Tibial artery (tissue), 4 donors: ENCODE results near the gene RPUSD4.
A peak's percentile ranks its signal among the peaks of the same experiment; 100 is the strongest.

Source experiments
- DNase-seq, 2 donors: peaks; one replicate each; pipeline ENCODE4 v3.0.0-alpha.2; 2019
- H3K27ac ChIP-seq, 2 donors: fragments of 200-600 bp; sonication (generic) in 1 of 2; 1 replicate in 1 of 2; 2 replicates in 1 of 2; pipeline ENCODE4 v1.5.1; 2018 to 2019; ENCODE audit warnings: mild to moderate bottlenecking in 1 of 2
- H3K27me3 ChIP-seq, 2 donors: fragments of 200-600 bp; sonication (generic) in 1 of 2; one replicate each; pipeline versions ENCODE4 v1.5.1 to v1.6.0; 2016 to 2019
- H3K36me3 ChIP-seq, 3 donors: fragments of 200-600 bp; sonication (generic) in 2 of 3; one replicate each; pipeline ENCODE4 v1.5.1; 2016 to 2019; ENCODE audit warnings: mild to moderate bottlenecking in 2 of 3
- H3K4me1 ChIP-seq, 4 donors: fragments of 200-600 bp; sonication (generic) in 2 of 4; 1 replicate in 3 of 4; 2 replicates in 1 of 4; pipeline ENCODE4 v1.5.1; 2016 to 2019
- H3K4me3 ChIP-seq, 2 donors: fragments of 200-600 bp; sonication (generic) in 1 of 2; 1 replicate in 1 of 2; 2 replicates in 1 of 2; pipeline ENCODE4 v1.5.1; 2018 to 2019; ENCODE audit warnings: mild to moderate bottlenecking in 2 of 2
- H3K9me3 ChIP-seq, 3 donors: fragments of 200-600 bp; sonication (generic) in 1 of 3; one replicate each; pipeline ENCODE4 v1.5.1; 2016 to 2019
- intact Hi-C: fragments of 100-400 bp; cut with DNase I; formaldehyde crosslinking; loops from one replicate; pipeline ENCODE4 v1.15.0; 2023; ENCODE audit warnings: low total_unique reads
- TF ChIP-seq, protein P1 (sequence below), 2 experiments: fragments of 200-600 bp in 1 of 2; fragments of 450-650 bp in 1 of 2; IDR thresholded peaks; one replicate each; pipeline ENCODE4 v1.5.1; 2017 to 2019; ENCODE audit warnings: antibody characterized with exemption in 2 of 2, mild to moderate bottlenecking in 1 of 2, moderate library complexity in 1 of 2

Gene RPUSD4

DNA sequence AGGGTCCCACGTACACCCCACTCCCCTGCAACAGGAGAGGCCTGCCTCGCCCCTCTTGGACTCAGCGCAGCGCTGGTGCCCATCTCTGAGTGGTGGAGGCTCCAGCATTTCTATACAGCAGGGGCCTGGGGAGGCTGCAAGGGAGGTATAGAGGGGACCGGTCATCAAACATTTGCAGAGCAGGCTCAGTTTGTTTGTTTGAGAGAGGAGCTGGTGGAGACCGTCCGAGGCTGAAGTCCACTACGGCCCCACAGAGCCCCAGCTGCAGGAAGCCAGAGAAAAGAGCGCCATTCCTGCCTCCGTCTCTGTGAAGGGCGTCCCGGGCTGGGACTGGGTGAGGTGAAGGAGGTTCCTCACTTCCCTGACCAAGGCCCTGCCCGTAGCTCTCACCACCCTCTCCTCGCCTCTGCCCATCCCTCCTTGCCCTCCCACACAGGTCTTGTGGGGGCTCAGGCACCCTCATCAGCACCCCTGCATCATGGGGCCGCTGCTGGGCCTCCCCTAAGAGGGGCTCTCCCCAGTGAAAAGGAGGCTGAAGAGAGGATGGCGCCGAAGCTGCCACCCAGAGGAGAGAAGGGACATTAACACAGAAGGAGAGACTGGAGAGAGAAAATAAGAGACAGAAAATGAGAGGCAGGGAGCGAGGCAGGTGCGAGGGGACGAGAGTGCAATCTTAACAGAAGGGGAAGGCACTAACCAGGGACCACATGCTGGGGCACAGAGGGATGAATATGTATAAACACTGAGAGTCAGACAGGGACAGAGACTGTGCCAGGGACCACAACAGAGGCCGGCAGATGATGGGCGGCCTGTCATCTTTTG is 24.5 kb downstream of the RPUSD4 start:
- no peak overlapping the region for H3K4me3 ChIP-seq
- TF ChIP-seq, protein P1, sequence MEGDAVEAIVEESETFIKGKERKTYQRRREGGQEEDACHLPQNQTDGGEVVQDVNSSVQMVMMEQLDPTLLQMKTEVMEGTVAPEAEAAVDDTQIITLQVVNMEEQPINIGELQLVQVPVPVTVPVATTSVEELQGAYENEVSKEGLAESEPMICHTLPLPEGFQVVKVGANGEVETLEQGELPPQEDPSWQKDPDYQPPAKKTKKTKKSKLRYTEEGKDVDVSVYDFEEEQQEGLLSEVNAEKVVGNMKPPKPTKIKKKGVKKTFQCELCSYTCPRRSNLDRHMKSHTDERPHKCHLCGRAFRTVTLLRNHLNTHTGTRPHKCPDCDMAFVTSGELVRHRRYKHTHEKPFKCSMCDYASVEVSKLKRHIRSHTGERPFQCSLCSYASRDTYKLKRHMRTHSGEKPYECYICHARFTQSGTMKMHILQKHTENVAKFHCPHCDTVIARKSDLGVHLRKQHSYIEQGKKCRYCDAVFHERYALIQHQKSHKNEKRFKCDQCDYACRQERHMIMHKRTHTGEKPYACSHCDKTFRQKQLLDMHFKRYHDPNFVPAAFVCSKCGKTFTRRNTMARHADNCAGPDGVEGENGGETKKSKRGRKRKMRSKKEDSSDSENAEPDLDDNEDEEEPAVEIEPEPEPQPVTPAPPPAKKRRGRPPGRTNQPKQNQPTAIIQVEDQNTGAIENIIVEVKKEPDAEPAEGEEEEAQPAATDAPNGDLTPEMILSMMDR (IDR thresholded peaks at IDR 0.05), result no peak
- no peak for DNase-seq
- H3K9me3 ChIP-seq, result no peaks in the 10 kb centered on the region
- no peak overlapping the region for H3K27ac ChIP-seq
- peaks cover 13 to 62% (median 25%) of the 10 kb centered on the region in 3 donors for H3K36me3 ChIP-seq
- intact Hi-C loops, result loop anchor here (5.0 kb wide), 1 partner anchor 255 kb away; no protein-coding TSS in a partner anchor
- H3K4me1 ChIP-seq, result no peaks in the 10 kb centered on the region
- H3K27me3 ChIP-seq, result no peaks in the 10 kb centered on the region

DNA sequence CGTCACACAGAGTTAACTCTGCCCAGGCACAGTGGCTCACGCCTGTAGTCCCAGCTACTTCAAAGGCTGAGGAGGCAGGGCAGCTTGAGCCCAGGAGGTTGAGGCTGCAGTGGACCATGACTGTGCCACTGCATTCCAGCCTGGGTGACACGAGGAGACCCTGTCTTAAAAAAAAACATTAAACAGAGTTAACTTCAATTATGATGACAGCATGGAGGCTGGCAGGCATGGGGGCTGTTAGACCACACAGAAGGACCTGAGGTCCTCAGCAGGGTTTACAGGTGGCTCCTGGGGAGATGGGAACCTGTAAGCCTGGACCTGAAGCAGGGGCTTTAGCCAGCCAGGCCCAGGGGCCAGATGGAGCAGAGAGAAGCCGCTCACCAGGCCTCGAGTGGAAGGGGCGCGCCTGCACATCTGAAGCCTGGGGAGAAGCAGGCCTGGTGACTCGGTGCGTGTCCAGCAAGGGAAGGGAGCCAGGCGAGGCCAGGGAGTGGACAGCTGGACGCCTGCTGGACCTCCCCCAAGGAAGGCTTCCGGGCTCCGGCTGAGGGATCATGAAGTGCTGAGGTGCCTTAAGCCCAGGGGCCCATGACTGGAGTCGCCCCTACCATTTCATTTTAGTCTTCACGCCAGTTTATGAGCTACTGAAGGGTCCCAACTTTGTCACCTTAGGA is 25.3 kb downstream of the RPUSD4 start:
- Histone ChIP-seq H3K27ac (no peak overlapping the region), H3K27me3 (no peaks in the 10 kb centered on the region), H3K36me3 (peaks cover 6 to 57% (median 20%) of the 10 kb centered on the region in 3 donors), H3K4me3 (no peak overlapping the region), H3K4me1 (no peaks in the 10 kb centered on the region), H3K9me3 (no peaks in the 10 kb centered on the region)
- intact Hi-C loops, result loop anchor here (5.0 kb wide), 1 partner anchor 254 kb away; no protein-coding TSS in a partner anchor
- TF ChIP-seq, protein P1 (IDR thresholded peaks at IDR 0.05), result no peak
- DNase-seq, result peak in 1 of 2 donors; percentile 72

DNA sequence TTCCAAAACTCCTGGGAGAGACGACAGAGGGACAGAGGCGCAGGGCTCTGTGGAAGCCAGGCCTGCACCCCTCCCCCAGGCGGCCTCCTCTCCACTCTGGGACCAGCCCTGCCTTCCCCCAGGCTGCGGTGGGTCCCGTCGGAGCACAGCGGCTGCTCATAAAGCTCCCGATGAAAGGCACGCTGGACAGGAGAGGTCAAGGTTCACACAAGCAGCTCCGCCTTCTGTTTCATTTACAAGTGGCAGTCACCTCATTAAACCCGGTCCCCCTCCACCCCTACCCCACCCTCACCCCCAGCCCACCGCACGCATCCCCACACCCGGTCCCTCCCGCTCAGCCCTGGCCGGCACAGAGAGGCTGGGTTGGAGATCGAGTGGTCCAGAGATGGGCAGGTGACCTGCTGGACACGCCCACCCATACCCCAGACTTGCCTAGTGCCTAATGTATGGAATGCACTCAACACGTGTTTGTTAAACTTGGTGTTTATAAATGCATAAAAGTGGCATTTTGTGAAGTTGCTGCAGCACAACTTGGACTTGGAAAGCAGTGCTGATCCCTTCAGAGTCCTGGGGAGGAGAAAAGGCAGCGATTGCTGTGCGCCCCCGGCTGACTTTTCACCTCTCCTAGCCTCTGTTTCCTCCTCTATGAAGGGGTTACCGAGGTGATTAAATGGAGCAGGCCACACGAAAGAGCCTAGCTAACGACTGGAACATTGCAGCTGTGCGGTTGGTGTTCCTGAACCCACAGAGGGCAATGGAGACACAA is 26.0 kb downstream of the RPUSD4 start:
- Histone ChIP-seq H3K27ac (no peak overlapping the region), H3K4me3 (no peak overlapping the region), H3K36me3 (peaks cover 3 to 50% (median 13%) of the 10 kb centered on the region in 3 donors), H3K27me3 (no peaks in the 10 kb centered on the region), H3K4me1 (no peaks in the 10 kb centered on the region), H3K9me3 (no peaks in the 10 kb centered on the region)
- TF ChIP-seq, protein P1 (IDR thresholded peaks at IDR 0.05), result no peak
- DNase-seq, result no peak
- intact Hi-C loops, result loop anchor here (5.0 kb wide), 1 partner anchor 253 kb away; no protein-coding TSS in a partner anchor

DNA sequence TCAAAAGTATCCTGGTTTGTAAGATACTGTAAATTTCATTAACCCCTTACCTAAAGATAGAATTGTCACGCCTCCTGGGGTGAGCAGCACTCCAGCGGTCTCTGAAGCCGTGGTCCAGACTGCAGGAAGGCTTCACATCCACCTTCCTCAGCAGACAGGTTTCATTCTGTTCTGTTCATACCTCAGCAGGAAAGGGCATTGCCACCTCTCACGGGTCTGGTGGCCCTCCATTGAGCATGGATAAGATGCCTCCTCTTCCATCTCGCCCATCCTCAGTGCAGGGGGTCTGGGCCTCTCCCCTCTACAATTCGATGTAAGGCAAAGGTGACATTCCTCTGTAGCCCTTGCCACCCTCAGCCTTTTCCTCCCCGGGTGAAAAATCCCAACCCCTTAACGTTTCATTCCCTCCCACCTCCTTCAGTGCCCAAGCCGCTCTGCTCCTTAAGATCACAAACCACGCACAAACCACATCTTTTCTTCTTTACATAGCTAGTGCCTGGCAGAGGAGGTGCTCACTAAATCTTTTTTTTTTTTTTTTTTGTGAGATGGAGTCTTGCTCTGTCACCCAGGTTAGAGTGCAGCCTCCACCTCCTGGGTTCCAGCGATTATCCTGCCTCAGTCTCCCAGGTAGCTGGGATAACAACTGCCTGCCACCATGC is 28.5 kb downstream of the RPUSD4 start:
- intact Hi-C loops, result no loop called here
- no peaks in the 10 kb centered on the region for H3K4me1 ChIP-seq
- H3K4me3 ChIP-seq, result no peak overlapping the region
- no peak overlapping the region for H3K27ac ChIP-seq
- no peaks in the 10 kb centered on the region for H3K27me3 ChIP-seq
- TF ChIP-seq, protein P1 (IDR thresholded peaks at IDR 0.05), result no peak
- peaks cover 0 to 31% (median 0%) of the 10 kb centered on the region in 3 donors for H3K36me3 ChIP-seq
- H3K9me3 ChIP-seq, result no peaks in the 10 kb centered on the region
- no peak for DNase-seq
